GM10266 (cell line): ENCODE results near the gene CHCHD4.
A peak's percentile ranks its signal among the peaks of the same experiment; 100 is the strongest.
"Not testable (repeated sequence)": the region's sequence is repeated elsewhere in the genome, so short reads cannot be mapped to it uniquely, and the experiment has no call there.

ENCODE experiments used
- DNase-seq: peaks from one replicate; pipeline ENCODE4 v3.0.0; 2012; ENCODE audit errors: extremely low spot score
- TF ChIP-seq, protein P1 (sequence below): IDR thresholded peaks from 2 replicates; pipeline ENCODE4 v1.5.1; 2012; ENCODE audit warnings: mild to moderate bottlenecking, low read depth; ENCODE audit not compliant: control insufficient read depth, insufficient read depth; ENCODE audit errors: missing control alignments

CHCHD4 gene

GRCh38 chr3:14124223-14124614 lies 451 bp downstream of the CHCHD4 start:
- TF ChIP-seq, protein P1, sequence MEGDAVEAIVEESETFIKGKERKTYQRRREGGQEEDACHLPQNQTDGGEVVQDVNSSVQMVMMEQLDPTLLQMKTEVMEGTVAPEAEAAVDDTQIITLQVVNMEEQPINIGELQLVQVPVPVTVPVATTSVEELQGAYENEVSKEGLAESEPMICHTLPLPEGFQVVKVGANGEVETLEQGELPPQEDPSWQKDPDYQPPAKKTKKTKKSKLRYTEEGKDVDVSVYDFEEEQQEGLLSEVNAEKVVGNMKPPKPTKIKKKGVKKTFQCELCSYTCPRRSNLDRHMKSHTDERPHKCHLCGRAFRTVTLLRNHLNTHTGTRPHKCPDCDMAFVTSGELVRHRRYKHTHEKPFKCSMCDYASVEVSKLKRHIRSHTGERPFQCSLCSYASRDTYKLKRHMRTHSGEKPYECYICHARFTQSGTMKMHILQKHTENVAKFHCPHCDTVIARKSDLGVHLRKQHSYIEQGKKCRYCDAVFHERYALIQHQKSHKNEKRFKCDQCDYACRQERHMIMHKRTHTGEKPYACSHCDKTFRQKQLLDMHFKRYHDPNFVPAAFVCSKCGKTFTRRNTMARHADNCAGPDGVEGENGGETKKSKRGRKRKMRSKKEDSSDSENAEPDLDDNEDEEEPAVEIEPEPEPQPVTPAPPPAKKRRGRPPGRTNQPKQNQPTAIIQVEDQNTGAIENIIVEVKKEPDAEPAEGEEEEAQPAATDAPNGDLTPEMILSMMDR: no peak
- DNase-seq: peak; percentile 78

GRCh38 chr3:14123308-14124222 lies 1.1 kb downstream of the CHCHD4 start:
- TF ChIP-seq, protein P1: no peak
- DNase-seq: no peak

- TF ChIP-seq, protein P1: no peak
- DNase-seq: no peak
These were observed 2.4 kb downstream of the CHCHD4 start for GRCh38 chr3:14122301-14122700.

GRCh38 chr3:14121859-14122258 lies 2.8 kb downstream of the CHCHD4 start:
- TF ChIP-seq, protein P1: no peak

GRCh38 chr3:14120921-14121448 lies 3.7 kb downstream of the CHCHD4 start:
- DNase-seq: not testable (repeated sequence)

More at GRCh38 chr3:14121859-14122258, 2.8 kb downstream of the CHCHD4 start:
- no peak for DNase-seq

- TF ChIP-seq, protein P1: no peak
- no peak for DNase-seq
These were observed 4.4 kb downstream of the CHCHD4 start for GRCh38 chr3:14120111-14120920.

- DNase-seq: no peak
- TF ChIP-seq, protein P1: no peak
These were observed 5.0 kb downstream of the CHCHD4 start for GRCh38 chr3:14119651-14120050.
